Neuronal stem cell (in vitro differentiated cells): Measurements from ENCODE around the gene CRYBA1.
"Not testable (repeated sequence)": the region's sequence is repeated elsewhere in the genome, so short reads cannot be mapped to it uniquely, and the experiment has no call there.

Experiments
- DNase-seq: peaks from one replicate; pipeline ENCODE4 v3.0.0-alpha.2; 2013; ENCODE audit warnings: low spot score
- H2AFZ ChIP-seq: one replicate; pipeline ENCODE4 v1.6.1; 2013; ENCODE audit warnings: mild to moderate bottlenecking, low read length, inconsistent platforms
- H2AK5ac ChIP-seq: 2 replicates; pipeline ENCODE4 v1.6.1; 2013; ENCODE audit warnings: low read depth, mild to moderate bottlenecking, inconsistent platforms, low read length, moderate library complexity, mixed read lengths
- H2BK120ac ChIP-seq: 2 replicates; pipeline ENCODE4 v1.6.1; 2013; ENCODE audit warnings: low read depth, mild to moderate bottlenecking, inconsistent platforms, low read length, moderate library complexity, mixed read lengths
- H2BK12ac ChIP-seq: one replicate; pipeline ENCODE4 v1.6.1; 2013; ENCODE audit warnings: low read length, inconsistent platforms
- H2BK15ac ChIP-seq: 2 replicates; pipeline ENCODE4 v1.6.1; 2013; ENCODE audit warnings: mild to moderate bottlenecking, low read length, inconsistent platforms, mixed read lengths
- H2BK5ac ChIP-seq: one replicate; pipeline ENCODE4 v1.6.1; 2013; ENCODE audit warnings: inconsistent platforms, mild to moderate bottlenecking, low read length, moderate library complexity
- H3K14ac ChIP-seq: one replicate; pipeline ENCODE4 v1.6.1; 2013; ENCODE audit warnings: low read length, inconsistent platforms
- H3K18ac ChIP-seq: 2 replicates; pipeline ENCODE4 v1.6.1; 2013; ENCODE audit warnings: low read length, inconsistent platforms
- H3K23ac ChIP-seq: 2 replicates; pipeline ENCODE4 v1.6.1; 2013; ENCODE audit warnings: low read depth, mild to moderate bottlenecking, mixed read lengths, low read length, inconsistent platforms; ENCODE audit not compliant: poor library complexity
- H3K27ac ChIP-seq: replicated peaks from 3 replicates; pipeline ENCODE4 v1.5.1; 2013; ENCODE audit warnings: low read length, inconsistent platforms
- H3K27me3 ChIP-seq, 3 experiments: 2 replicates each; pipeline ENCODE4 v1.6.1; 2013; ENCODE audit warnings: low read length in 3 of 3, mild to moderate bottlenecking in 2 of 3, inconsistent platforms in 1 of 3, low read depth in 1 of 3, mixed read lengths in 1 of 3, moderate library complexity in 1 of 3; ENCODE audit not compliant: control insufficient read depth in 3 of 3, insufficient read depth in 3 of 3
- H3K36me3 ChIP-seq, 2 donors: replicated peaks in 1 of 2; 2 replicates each; pipeline ENCODE4 v1.6.1; 2013; ENCODE audit warnings: low read length in 2 of 2; ENCODE audit not compliant: control insufficient read depth in 2 of 2, insufficient read depth in 2 of 2
- H3K4ac ChIP-seq: 2 replicates; pipeline ENCODE4 v1.6.1; 2013; ENCODE audit warnings: inconsistent platforms, mild to moderate bottlenecking, low read length, moderate library complexity
- H3K4me1 ChIP-seq, 2 donors: 1 replicate in 1 of 2; 2 replicates in 1 of 2; pipeline ENCODE4 v1.6.1; 2013; ENCODE audit warnings: low read length in 2 of 2, low read depth in 1 of 2; ENCODE audit not compliant: control insufficient read depth in 2 of 2, insufficient read depth in 1 of 2
- H3K4me2 ChIP-seq: one replicate; pipeline ENCODE4 v1.6.1; 2013; ENCODE audit warnings: mild to moderate bottlenecking, low read length, inconsistent platforms; ENCODE audit not compliant: insufficient read depth, poor library complexity, severe bottlenecking
- H3K4me3 ChIP-seq, 2 donors: 2 replicates each; pipeline ENCODE4 v1.5.1; 2013; ENCODE audit warnings: low read length in 2 of 2, mild to moderate bottlenecking in 2 of 2, inconsistent platforms in 1 of 2, moderate library complexity in 1 of 2
- H3K79me1 ChIP-seq: one replicate; pipeline ENCODE4 v1.6.1; 2013; ENCODE audit warnings: low read depth, mild to moderate bottlenecking, inconsistent platforms, low read length, moderate library complexity
- H3K9ac ChIP-seq: one replicate; pipeline ENCODE4 v1.6.1; 2013; ENCODE audit warnings: mild to moderate bottlenecking, low read depth, low read length, inconsistent platforms; ENCODE audit not compliant: poor library complexity
- H3K9me3 ChIP-seq, 2 donors: replicated peaks in 1 of 2; 2 replicates each; pipeline versions ENCODE3 to v1.6.1; 2013; ENCODE audit warnings: low read length in 2 of 2, mild to moderate bottlenecking in 2 of 2, inconsistent platforms in 1 of 2, low read depth in 1 of 2, mixed read lengths in 1 of 2, moderate library complexity in 1 of 2; ENCODE audit not compliant: control insufficient read depth in 2 of 2, insufficient read depth in 1 of 2
- H4K8ac ChIP-seq: one replicate; pipeline ENCODE4 v1.6.1; 2013; ENCODE audit warnings: low read depth, mild to moderate bottlenecking, inconsistent platforms, low read length, moderate library complexity
- H4K91ac ChIP-seq: one replicate; pipeline ENCODE4 v1.6.1; 2013; ENCODE audit warnings: low read length, low read depth, mild to moderate bottlenecking, inconsistent platforms; ENCODE audit not compliant: poor library complexity
- WGBS, 2 donors: extraction: QIAGEN DNeasy Blood & Tissue Kit; methylation state at CpG; one replicate each; pipeline ENCODE4 v1.1.7; 2013; ENCODE audit warnings: missing lambda C conversion rate in 2 of 2, mixed read lengths in 1 of 2; ENCODE audit not compliant: insufficient read length in 2 of 2, insufficient replicate concordance in 1 of 2; ENCODE audit errors: extremely low coverage in 2 of 2; 5-methylcytosine and 5-hydroxymethylcytosine counted together

The CRYBA1 gene

DNA sequence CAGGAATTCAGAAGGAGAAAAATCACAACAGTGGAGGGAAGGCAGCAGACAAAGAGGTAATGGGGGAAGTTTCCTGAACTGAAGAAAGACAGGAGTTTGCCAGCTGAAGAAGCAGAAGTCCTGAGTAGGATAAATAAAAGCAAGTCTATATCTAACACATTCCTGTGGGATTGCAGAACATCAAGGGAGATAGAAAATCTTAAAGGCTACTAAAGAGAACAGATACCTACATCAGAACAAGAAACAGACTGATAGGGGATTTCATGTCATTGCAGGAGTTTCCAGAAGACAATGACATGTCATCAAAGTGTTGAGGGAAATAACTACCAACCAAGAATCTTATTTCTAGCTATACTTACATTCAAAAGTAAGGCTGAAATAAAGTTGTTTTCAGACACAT, 21.3 kb upstream of the CRYBA1 start:
- Histone ChIP-seq H2AFZ (peak overlapping the region; percentile 72), H3K27ac (no peak overlapping the region), H3K79me1 (no peaks in the 10 kb centered on the region), H3K18ac (no peak overlapping the region), H2BK120ac (no peak overlapping the region), H3K36me3 (no peaks in the 10 kb centered on the region), H4K8ac (no peak overlapping the region), H2BK15ac (no peak overlapping the region), H3K4ac (no peak overlapping the region), H3K9ac (no peak overlapping the region), H2AK5ac (no peak overlapping the region), H3K4me1 (peaks cover 0 to 4% of the 10 kb centered on the region in 2 donors), H3K9me3 (no peaks in the 10 kb centered on the region), H3K4me3 (no peak overlapping the region), H2BK12ac (no peak overlapping the region), H3K27me3 (no peaks in the 10 kb centered on the region), H3K4me2 (no peak overlapping the region), H3K14ac (no peak overlapping the region), H3K23ac (no peak overlapping the region), H2BK5ac (no peak overlapping the region), H4K91ac (no peak overlapping the region)
- DNase-seq = no peak

DNA sequence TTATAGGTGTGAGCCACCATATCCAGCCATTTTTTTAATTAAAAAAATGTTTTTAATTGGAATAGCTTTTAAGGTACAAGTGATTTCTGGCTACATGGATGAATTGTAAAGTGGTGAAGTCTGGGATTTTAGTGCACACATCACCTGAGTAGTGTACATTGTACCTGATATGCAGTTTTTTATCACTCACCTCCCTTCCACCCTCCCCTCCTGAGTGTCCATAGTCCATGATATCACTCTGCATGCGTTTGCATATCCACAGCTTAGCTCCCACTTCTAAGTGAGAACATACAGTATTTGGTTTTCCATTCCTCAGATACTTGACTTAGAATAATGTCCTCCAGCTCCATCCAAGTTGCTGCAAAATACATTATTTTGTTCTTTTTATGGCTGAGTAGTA, 13.4 kb upstream of the CRYBA1 start:
- Histone ChIP-seq H4K91ac (no peak overlapping the region), H3K4me1 (no peaks in the 10 kb centered on the region), H3K23ac (no peak overlapping the region), H3K14ac (no peak overlapping the region), H3K27ac (no peak overlapping the region), H3K18ac (no peak overlapping the region), H3K27me3 (no peaks in the 10 kb centered on the region), H2BK12ac (no peak overlapping the region), H3K4me3 (no peak overlapping the region), H2AFZ (no peak overlapping the region), H2BK5ac (no peak overlapping the region), H4K8ac (no peak overlapping the region), H3K9ac (no peak overlapping the region), H3K4me2 (no peak overlapping the region), H2BK120ac (no peak overlapping the region), H3K4ac (no peak overlapping the region), H3K79me1 (no peaks in the 10 kb centered on the region), H3K36me3 (no peaks in the 10 kb centered on the region), H3K9me3 (no peaks in the 10 kb centered on the region), H2AK5ac (no peak overlapping the region), H2BK15ac (no peak overlapping the region)
- no CpG with 5 or more reads among the region's 1 CpG for WGBS, 2 donors
- no peak for DNase-seq

DNA sequence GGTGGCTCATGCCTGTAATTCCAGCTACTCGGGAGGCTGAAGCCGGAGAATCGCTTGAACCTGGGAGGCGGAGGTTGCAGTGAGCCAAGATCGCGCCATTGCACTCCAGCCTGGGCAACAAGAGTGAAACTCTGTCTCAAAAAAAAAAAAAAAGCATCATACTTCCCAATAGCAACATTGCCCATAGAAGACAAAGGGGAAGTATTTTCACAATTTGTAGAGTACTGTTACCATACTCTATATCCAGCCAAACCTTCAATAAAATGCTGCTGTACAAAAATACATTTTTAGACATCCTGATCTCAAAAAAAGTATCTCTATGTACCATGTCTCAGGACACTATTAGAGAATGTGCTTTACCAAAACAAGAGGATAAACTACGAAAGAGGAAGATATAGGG, 11.7 kb upstream of the CRYBA1 start:
- not testable (repeated sequence) for H3K4me2 ChIP-seq, H3K36me3 ChIP-seq, DNase-seq, H3K27me3 ChIP-seq, H3K23ac ChIP-seq, H3K9ac ChIP-seq, H2BK5ac ChIP-seq, H3K4me1 ChIP-seq, H2BK12ac ChIP-seq, H3K18ac ChIP-seq, H3K9me3 ChIP-seq, H2BK120ac ChIP-seq, H2BK15ac ChIP-seq, H3K14ac ChIP-seq, H4K8ac ChIP-seq, H3K4me3 ChIP-seq, H3K4ac ChIP-seq, H2AK5ac ChIP-seq, H4K91ac ChIP-seq, H2AFZ ChIP-seq, H3K79me1 ChIP-seq, H3K27ac ChIP-seq
- WGBS, 2 donors = no CpG with 5 or more reads among the region's 7 CpGs

GRCh38 chr17:29235904-29236303, 10.8 kb upstream of the CRYBA1 start:
- Histone ChIP-seq H3K18ac (no peak overlapping the region), H3K4me3 (no peak overlapping the region)
- WGBS, 2 donors = no CpG with 5 or more reads among the region's 3 CpGs

More at GRCh38 chr17:29235904-29236303, 10.8 kb upstream of the CRYBA1 start:
- Histone ChIP-seq H3K4me1 (peaks cover 7 to 9% of the 10 kb centered on the region in 2 donors), H2AK5ac (no peak overlapping the region), H2BK15ac (no peak overlapping the region), H3K9ac (no peak overlapping the region), H2AFZ (no peak overlapping the region), H2BK12ac (no peak overlapping the region), H3K27ac (no peak overlapping the region), H3K14ac (no peak overlapping the region), H3K4ac (no peak overlapping the region), H3K9me3 (no peaks in the 10 kb centered on the region), H3K4me2 (no peak overlapping the region), H3K27me3 (no peaks in the 10 kb centered on the region), H4K91ac (no peak overlapping the region), H2BK5ac (no peak overlapping the region), H2BK120ac (no peak overlapping the region), H4K8ac (no peak overlapping the region), H3K36me3 (no peaks in the 10 kb centered on the region), H3K23ac (no peak overlapping the region), H3K79me1 (no peaks in the 10 kb centered on the region)
- no peak for DNase-seq
